H9 (cell line): ENCODE results near the gene PRSS57. TPM values are rescaled to one million over a fixed set of nuclear protein-coding genes. Genes with fewer than 3 reads are reported as not detected.

Experiments
- DNase-seq: peaks from one replicate; pipeline ENCODE4 v3.0.0-alpha.2; 2017
- H2AFZ ChIP-seq: one replicate; pipeline ENCODE4 v1.6.1; 2013; ENCODE audit warnings: mild to moderate bottlenecking, low read length, control low read depth, moderate library complexity
- H2AK5ac ChIP-seq: 2 replicates; pipeline ENCODE4 v1.6.1; 2013; ENCODE audit warnings: low read length, control low read depth, mixed read lengths; ENCODE audit not compliant: insufficient read length
- H2BK120ac ChIP-seq: one replicate; pipeline ENCODE4 v1.6.1; 2013; ENCODE audit warnings: low read depth, mild to moderate bottlenecking, low read length, control low read depth, inconsistent platforms; ENCODE audit not compliant: poor library complexity, severe bottlenecking
- H2BK12ac ChIP-seq: 2 replicates; pipeline ENCODE4 v1.6.1; 2013; ENCODE audit warnings: low read length, control low read depth, mixed read lengths, low read depth; ENCODE audit not compliant: insufficient read length
- H2BK15ac ChIP-seq: 2 replicates; pipeline ENCODE4 v1.6.1; 2013; ENCODE audit warnings: low read depth, low read length, control low read depth
- H2BK20ac ChIP-seq: one replicate; pipeline ENCODE4 v1.6.1; 2013; ENCODE audit warnings: low read depth, mild to moderate bottlenecking, low read length, control low read depth, inconsistent platforms; ENCODE audit not compliant: poor library complexity, severe bottlenecking
- H2BK5ac ChIP-seq: 2 replicates; pipeline ENCODE4 v1.6.1; 2013; ENCODE audit warnings: low read length, control low read depth, mixed read lengths; ENCODE audit not compliant: insufficient read length
- H3K14ac ChIP-seq: 2 replicates; pipeline ENCODE4 v1.6.1; 2013; ENCODE audit warnings: low read length, control low read depth; ENCODE audit not compliant: insufficient read depth
- H3K18ac ChIP-seq: 2 replicates; pipeline ENCODE4 v1.6.1; 2013; ENCODE audit warnings: low read depth, mild to moderate bottlenecking, mixed read lengths, low read length, control low read depth; ENCODE audit not compliant: insufficient read length
- H3K23ac ChIP-seq: 2 replicates; pipeline ENCODE4 v1.6.1; 2013; ENCODE audit warnings: low read length, control low read depth, mixed read lengths, low read depth; ENCODE audit not compliant: insufficient read length
- H3K23me2 ChIP-seq: 2 replicates; pipeline ENCODE4 v1.6.1; 2013; ENCODE audit warnings: low read depth, mild to moderate bottlenecking, mixed read lengths, low read length, control low read depth; ENCODE audit not compliant: insufficient read length, poor library complexity, severe bottlenecking
- H3K27ac ChIP-seq: 2 replicates; pipeline ENCODE4 v1.5.1; 2013; ENCODE audit warnings: low read length, control low read depth, mixed read lengths, low read depth; ENCODE audit not compliant: insufficient read length
- H3K27me3 ChIP-seq: 2 replicates; pipeline ENCODE4 v1.6.1; 2013; ENCODE audit warnings: low read length, control low read depth, inconsistent platforms; ENCODE audit not compliant: insufficient read depth
- H3K4ac ChIP-seq: 2 replicates; pipeline ENCODE4 v1.6.1; 2013; ENCODE audit warnings: low read depth, mild to moderate bottlenecking, control low read depth, inconsistent platforms, low read length, moderate library complexity
- H3K4me1 ChIP-seq: 2 replicates; pipeline ENCODE4 v1.6.1; 2013; ENCODE audit warnings: low read length, control low read depth, inconsistent platforms; ENCODE audit not compliant: insufficient read depth
- H3K4me2 ChIP-seq: 2 replicates; pipeline ENCODE4 v1.6.1; 2013; ENCODE audit warnings: low read length, control low read depth, mixed read lengths; ENCODE audit not compliant: insufficient read length, insufficient read depth
- H3K56ac ChIP-seq: 2 replicates; pipeline ENCODE4 v1.6.1; 2013; ENCODE audit warnings: low read depth, mild to moderate bottlenecking, mixed read lengths, low read length, control low read depth; ENCODE audit not compliant: insufficient read length
- H3K79me1 ChIP-seq: 2 replicates; pipeline ENCODE4 v1.6.1; 2013; ENCODE audit warnings: low read depth, mild to moderate bottlenecking, moderate library complexity, low read length, control low read depth, inconsistent platforms; ENCODE audit not compliant: insufficient read depth, poor library complexity, severe bottlenecking
- H3K79me2 ChIP-seq: 2 replicates; pipeline ENCODE4 v1.6.1; 2013; ENCODE audit warnings: low read length, control low read depth, inconsistent platforms; ENCODE audit not compliant: insufficient read depth
- H3K9ac ChIP-seq: 2 replicates; pipeline ENCODE4 v1.6.1; 2013; ENCODE audit warnings: low read length, control low read depth, mixed read lengths; ENCODE audit not compliant: insufficient read length; ENCODE audit errors: extremely low read depth
- H3K9me3 ChIP-seq: one replicate; pipeline ENCODE4 v1.6.1; 2013; ENCODE audit warnings: low read depth, low read length, inconsistent platforms; ENCODE audit not compliant: control insufficient read depth
- H3T11ph ChIP-seq: one replicate; pipeline ENCODE4 v1.6.1; 2013; ENCODE audit warnings: mild to moderate bottlenecking, low read length, control low read depth, inconsistent platforms
- H4K20me1 ChIP-seq: one replicate; pipeline ENCODE4 v1.6.1; 2013; ENCODE audit not compliant: control insufficient read depth, insufficient read length, insufficient read depth
- H4K5ac ChIP-seq: 2 replicates; pipeline ENCODE4 v1.6.1; 2013; ENCODE audit warnings: low read depth, mild to moderate bottlenecking, mixed read lengths, low read length, control low read depth; ENCODE audit not compliant: insufficient read length
- H4K8ac ChIP-seq: replicated peaks from 2 replicates; pipeline ENCODE4 v1.6.1; 2013; ENCODE audit warnings: low read length, control low read depth, mixed read lengths, low read depth; ENCODE audit not compliant: insufficient read length
- H4K91ac ChIP-seq: 2 replicates; pipeline ENCODE4 v1.6.1; 2013; ENCODE audit warnings: low read depth, mild to moderate bottlenecking, moderate library complexity, mixed read lengths, low read length, control low read depth; ENCODE audit not compliant: insufficient read length
- H3K27ac Mint-ChIP-seq, 3 experiments: 2 replicates in 2 of 3; 3 replicates in 1 of 3; pipeline ENCODE4 v1.8.0; 2020 to 2021; ENCODE audit warnings: mixed read lengths in 3 of 3, mild to moderate bottlenecking in 1 of 3, moderate library complexity in 1 of 3
- H3K27me3 Mint-ChIP-seq: 2 replicates; pipeline ENCODE4 v1.8.0; 2021; ENCODE audit warnings: low read depth, mild to moderate bottlenecking, moderate library complexity, mixed read lengths
- H3K36me3 Mint-ChIP-seq, 3 experiments: 2 replicates in 2 of 3; 3 replicates in 1 of 3; pipeline ENCODE4 v1.8.0; 2020 to 2021; ENCODE audit warnings: low read depth in 3 of 3, mixed read lengths in 3 of 3; ENCODE audit not compliant: insufficient read depth in 1 of 3
- H3K4me1 Mint-ChIP-seq, 2 experiments: 2 replicates each; pipeline ENCODE4 v1.8.0; 2020; ENCODE audit warnings: mixed read lengths in 2 of 2
- H3K4me3 Mint-ChIP-seq, 2 experiments: 2 replicates in 1 of 2; 3 replicates in 1 of 2; pipeline ENCODE4 v1.8.0; 2020 to 2021; ENCODE audit warnings: mild to moderate bottlenecking in 2 of 2, mixed read lengths in 2 of 2, moderate library complexity in 1 of 2
- H3K9me3 Mint-ChIP-seq, 2 experiments: 2 replicates in 1 of 2; 3 replicates in 1 of 2; pipeline ENCODE4 v1.8.0; 2020; ENCODE audit warnings: mild to moderate bottlenecking in 2 of 2, mixed read lengths in 2 of 2, moderate library complexity in 1 of 2
- WGBS: extraction: QIAGEN DNeasy Blood & Tissue Kit; methylation state at CpG from one replicate; pipeline ENCODE4 v1.1.7; 2013; ENCODE audit warnings: missing lambda C conversion rate, low lambda C conversion rate, mixed read lengths; ENCODE audit not compliant: insufficient read length; ENCODE audit errors: extremely low coverage; 5-methylcytosine and 5-hydroxymethylcytosine counted together
- total RNA-seq: library from RNA; stranded (reverse); gene quantifications from 2 replicates; pipeline ENCODE4 v1.2.1, GENCODE V29; 2021
- TF ChIP-seq, protein P1 (sequence below): fragments of 200-600 bp; sonication (generic); conservative IDR thresholded peaks from 3 replicates; pipeline ENCODE4 v1.8.0; 2021; ENCODE audit warnings: antibody characterized with exemption, mild to moderate bottlenecking

The PRSS57 gene
- total RNA-seq, 1 experiment from 2014 or later: not detected

- Mint-ChIP-seq H3K4me1 (no peaks in the 10 kb centered on the region), H3K27me3 (no peaks in the 10 kb centered on the region), H3K36me3 (peaks cover 9 to 30% (median 27%) of the 10 kb centered on the region in 3 experiments; a peak in 6 of 7 replicates), H3K27ac (no peak overlapping the region), H3K4me3 (no peak overlapping the region), H3K9me3 (no peaks in the 10 kb centered on the region; a peak in 1 of 5 replicates)
- Histone ChIP-seq H4K91ac (no peak overlapping the region), H3K23ac (no peak overlapping the region), H3K79me1 (peaks cover 10% of the 10 kb centered on the region), H4K8ac (no peak overlapping the region), H4K20me1 (peaks cover 7% of the 10 kb centered on the region), H2BK12ac (no peak overlapping the region), H2AFZ (no peak overlapping the region), H3K9ac (no peak overlapping the region), H2BK5ac (no peak overlapping the region), H3K14ac (no peak overlapping the region), H3K23me2 (no peaks in the 10 kb centered on the region), H3K27me3 (no peaks in the 10 kb centered on the region), H3T11ph (no peak overlapping the region), H3K4me1 (no peaks in the 10 kb centered on the region), H3K27ac (no peak overlapping the region), H2BK20ac (no peak overlapping the region), H3K56ac (no peak overlapping the region), H3K79me2 (peaks cover 26% of the 10 kb centered on the region), H2BK15ac (no peak overlapping the region), H3K4me2 (no peak overlapping the region), H2AK5ac (no peak overlapping the region), H3K18ac (no peak overlapping the region), H2BK120ac (no peak overlapping the region), H3K4ac (no peak overlapping the region), H4K5ac (no peak overlapping the region), H3K9me3 (no peaks in the 10 kb centered on the region)
- TF ChIP-seq, protein P1, sequence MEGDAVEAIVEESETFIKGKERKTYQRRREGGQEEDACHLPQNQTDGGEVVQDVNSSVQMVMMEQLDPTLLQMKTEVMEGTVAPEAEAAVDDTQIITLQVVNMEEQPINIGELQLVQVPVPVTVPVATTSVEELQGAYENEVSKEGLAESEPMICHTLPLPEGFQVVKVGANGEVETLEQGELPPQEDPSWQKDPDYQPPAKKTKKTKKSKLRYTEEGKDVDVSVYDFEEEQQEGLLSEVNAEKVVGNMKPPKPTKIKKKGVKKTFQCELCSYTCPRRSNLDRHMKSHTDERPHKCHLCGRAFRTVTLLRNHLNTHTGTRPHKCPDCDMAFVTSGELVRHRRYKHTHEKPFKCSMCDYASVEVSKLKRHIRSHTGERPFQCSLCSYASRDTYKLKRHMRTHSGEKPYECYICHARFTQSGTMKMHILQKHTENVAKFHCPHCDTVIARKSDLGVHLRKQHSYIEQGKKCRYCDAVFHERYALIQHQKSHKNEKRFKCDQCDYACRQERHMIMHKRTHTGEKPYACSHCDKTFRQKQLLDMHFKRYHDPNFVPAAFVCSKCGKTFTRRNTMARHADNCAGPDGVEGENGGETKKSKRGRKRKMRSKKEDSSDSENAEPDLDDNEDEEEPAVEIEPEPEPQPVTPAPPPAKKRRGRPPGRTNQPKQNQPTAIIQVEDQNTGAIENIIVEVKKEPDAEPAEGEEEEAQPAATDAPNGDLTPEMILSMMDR: no peak
- WGBS: no CpG with 5 or more reads among the region's 58 CpGs
- no peak for DNase-seq
These were observed 44.0 kb downstream of the PRSS57 start for GRCh38 chr19:651114-651818.
